GM19463 (cell line): ENCODE measurements around the gene TAF11L13.

ENCODE experiments used
- ATAC-seq: cut with Tn5 transposase; IDR thresholded peaks from one replicate; pipeline ENCODE4 v1.9.1; 2021; ENCODE audit warnings: mild to moderate bottlenecking, moderate library complexity; ENCODE audit not compliant: unreplicated experiment

TAF11L13 gene

GRCh38 chr5:17678751-17679324 lies 47.0 kb downstream of the TAF11L13 start:
- no peak for ATAC-seq

GRCh38 chr5:17679597-17680203 lies 47.8 kb downstream of the TAF11L13 start:
- ATAC-seq: no peak

GRCh38 chr5:17680737-17681136 lies 48.8 kb downstream of the TAF11L13 start:
- ATAC-seq: no peak
